GM23338 (cell line): ENCODE results near the gene SLC38A10. TPM values are rescaled to one million over a fixed set of nuclear protein-coding genes. Genes with fewer than 3 reads are reported as not detected.

Experiments used
- ATAC-seq: fragments of 200-7000 bp; cut with Tn5 transposase; 3 replicates; pipeline ENCODE4 v1.9.1; 2020
- DNase-seq: peaks from one replicate; pipeline ENCODE4 v3.0.0-alpha.2; 2015; ENCODE audit warnings: low spot score
- H2AFZ ChIP-seq: fragments of 200-600 bp; sonication (generic); 2 replicates; pipeline ENCODE4 v1.8.0; 2016; ENCODE audit warnings: antibody characterized with exemption, mild to moderate bottlenecking, moderate library complexity
- H3F3A ChIP-seq: fragments of 200-600 bp; sonication (generic); replicated peaks from 2 replicates; pipeline ENCODE4 v1.8.0; 2017; ENCODE audit warnings: antibody characterized with exemption, mixed run types, low read depth
- H3K27ac ChIP-seq: fragments of 200-600 bp; sonication (generic); 2 replicates; pipeline ENCODE4 v1.6.1; 2016; ENCODE audit warnings: low read depth
- H3K27me3 ChIP-seq: fragments of 200-600 bp; sonication (generic); 2 replicates; pipeline ENCODE4 v1.8.0; 2016; ENCODE audit warnings: mild to moderate bottlenecking, mixed run types, moderate library complexity; ENCODE audit not compliant: insufficient read depth
- H3K36me3 ChIP-seq: fragments of 200-600 bp; sonication (generic); 2 replicates; pipeline ENCODE4 v1.8.0; 2016; ENCODE audit warnings: mild to moderate bottlenecking; ENCODE audit not compliant: insufficient read depth
- H3K4me1 ChIP-seq: fragments of 200-600 bp; sonication (generic); 2 replicates; pipeline ENCODE4 v1.8.0; 2016; ENCODE audit warnings: mild to moderate bottlenecking, moderate library complexity; ENCODE audit not compliant: insufficient read depth
- H3K4me2 ChIP-seq: fragments of 200-600 bp; sonication (generic); 2 replicates; pipeline ENCODE4 v1.7.1; 2017; ENCODE audit warnings: mixed run types
- H3K4me3 ChIP-seq: fragments of 200-600 bp; sonication (generic); 2 replicates; pipeline ENCODE4 v1.6.1; 2016; ENCODE audit warnings: mixed run types
- H3K79me2 ChIP-seq: fragments of 200-600 bp; sonication (generic); replicated peaks from 2 replicates; pipeline ENCODE4 v1.8.0; 2017; ENCODE audit warnings: mild to moderate bottlenecking; ENCODE audit not compliant: insufficient read depth
- H3K9me2 ChIP-seq: fragments of 200-600 bp; sonication (generic); 2 replicates; pipeline ENCODE4 v1.8.0; 2017; ENCODE audit not compliant: insufficient read depth
- H4K20me1 ChIP-seq: fragments of 200-600 bp; sonication (generic); replicated peaks from 2 replicates; pipeline ENCODE4 v1.8.0; 2017; ENCODE audit warnings: mild to moderate bottlenecking; ENCODE audit not compliant: insufficient read depth
- H3K27ac Mint-ChIP-seq: 2 replicates; pipeline ENCODE4 v1.8.0; 2020; ENCODE audit warnings: inconsistent platforms, mild to moderate bottlenecking, moderate library complexity, mixed read lengths
- H3K27me3 Mint-ChIP-seq: 3 replicates; pipeline ENCODE4 v1.8.0; 2022; ENCODE audit warnings: low read depth, mild to moderate bottlenecking, moderate library complexity, mixed read lengths, inconsistent platforms; ENCODE audit not compliant: insufficient read depth, poor library complexity
- H3K36me3 Mint-ChIP-seq: 3 replicates; pipeline ENCODE4 v1.8.0; 2021; ENCODE audit warnings: low read depth, mild to moderate bottlenecking, inconsistent platforms, moderate library complexity, mixed read lengths
- H3K4me1 Mint-ChIP-seq: 3 replicates; pipeline ENCODE4 v1.8.0; 2020; ENCODE audit warnings: mild to moderate bottlenecking, inconsistent platforms, mixed read lengths
- H3K4me3 Mint-ChIP-seq: 3 replicates; pipeline ENCODE4 v1.8.0; 2021; ENCODE audit warnings: moderate library complexity, mild to moderate bottlenecking, inconsistent platforms, mixed read lengths
- H3K9me3 Mint-ChIP-seq: 3 replicates; pipeline ENCODE4 v1.8.0; 2020; ENCODE audit warnings: moderate library complexity, mild to moderate bottlenecking, inconsistent platforms, mixed read lengths
- CTCF ChIP-seq, 2 experiments: fragments of 200-600 bp in 1 of 2; sonication (generic) in 1 of 2; conservative IDR thresholded peaks; 2 replicates each; pipeline versions ENCODE4 v1.5.1 to v1.6.1; 2016 to 2017; ENCODE audit warnings: antibody characterized with exemption in 2 of 2, low read depth in 2 of 2, mild to moderate bottlenecking in 2 of 2, moderate library complexity in 1 of 2
- ZNF462 ChIP-seq: fragments of 250-450 bp; sonication (Bioruptor Pico); IDR thresholded peaks from 2 replicates; pipeline ENCODE4 v1.5.0; 2020; ENCODE audit warnings: mild to moderate bottlenecking, moderate library complexity
- polyA plus RNA-seq: library from polyadenylated mRNA; unstranded; fragments of >200 nt; fragmentation: Nextera tagmentation; extraction: Ambion mirVana; gene quantifications from 2 replicates; pipeline ENCODE4 v1.2.1, GENCODE V29; 2016
- total RNA-seq: library from RNA; depleted of rRNA; stranded (reverse); fragments of >200 nt; shearing (Covaris generic); gene quantifications from 2 replicates; pipeline ENCODE4 v1.2.3, GENCODE V29; 2014

The SLC38A10 gene
- total and polyA plus RNA-seq, 2 experiments from 2014 or later, result 17.1 to 55.8 TPM

- H3K4me3 Mint-ChIP-seq, result no peak overlapping the region
- Histone ChIP-seq H3K4me2 (no peak overlapping the region), H3K4me3 (no peak overlapping the region), H4K20me1 (no peaks in the 10 kb centered on the region; the same call in 1 of the 2 replicates), H3F3A (peaks cover 2% of the 10 kb centered on the region; the same call in 1 of the 2 replicates), H3K27ac (no peak overlapping the region), H3K9me2 (peaks cover 5% of the 10 kb centered on the region), H3K79me2 (no peaks in the 10 kb centered on the region), H2AFZ (no peak overlapping the region), H3K4me1 (peaks cover 3% of the 10 kb centered on the region; the same call in 1 of the 2 replicates), H3K27me3 (no peaks in the 10 kb centered on the region), H3K36me3 (no peaks in the 10 kb centered on the region)
- peaks cover 27% of the 10 kb centered on the region for H3K4me1 Mint-ChIP-seq
- no peak overlapping the region for H3K27ac Mint-ChIP-seq
- 0 out of 4 replicates have a peak, but pooled peaks of 1 of the 2 experiments have one; percentile 15 for TF ChIP-seq CTCF (conservative IDR thresholded peaks at IDR 0.05; ENCODE audit: low read depth in 2 of 2)
- TF ChIP-seq ZNF462 (CRISPR knock-in tag), result no peak
- ATAC-seq (no peak), DNase-seq (no peak)
- peaks cover 3% of the 10 kb centered on the region; the same call in 1 of the 3 replicates for H3K9me3 Mint-ChIP-seq
- peaks cover 22% of the 10 kb centered on the region for H3K27me3 Mint-ChIP-seq
- H3K36me3 Mint-ChIP-seq, result peaks cover 6% of the 10 kb centered on the region; the same call in 2 of the 3 replicates
Measured at GRCh38 chr17:81250286-81251093, 44.6 kb downstream of the SLC38A10 start.
